HG02870 (cell line): ENCODE measurements around the gene UNC13A.
"Not testable (repeated sequence)": the region's sequence is repeated elsewhere in the genome, so short reads cannot be mapped to it uniquely, and the experiment has no call there.

ENCODE experiments used
- ATAC-seq: cut with Tn5 transposase; IDR thresholded peaks from one replicate; pipeline ENCODE4 v1.9.1; 2021; ENCODE audit warnings: mild to moderate bottlenecking, moderate library complexity; ENCODE audit not compliant: unreplicated experiment

UNC13A gene

GRCh38 chr19:17606590-17607185, 81.5 kb downstream of the UNC13A start:
- no peak for ATAC-seq

- ATAC-seq = no peak
Observed at GRCh38 chr19:17605761-17606589, 82.2 kb downstream of the UNC13A start.

GRCh38 chr19:17605117-17605516, 83.0 kb downstream of the UNC13A start:
- ATAC-seq = no peak

- ATAC-seq = no peak
Observed at GRCh38 chr19:17604372-17605025, 83.7 kb downstream of the UNC13A start.

GRCh38 chr19:17602872-17603510, 85.2 kb downstream of the UNC13A start:
- ATAC-seq = no peak

GRCh38 chr19:17602217-17602616, 85.9 kb downstream of the UNC13A start:
- ATAC-seq = no peak

- ATAC-seq = no peak
Observed at GRCh38 chr19:17601683-17602082, 86.5 kb downstream of the UNC13A start.

- ATAC-seq = no peak
Observed at GRCh38 chr19:17599780-17600179, 88.4 kb downstream of the UNC13A start.

GRCh38 chr19:17598953-17599352, 89.2 kb downstream of the UNC13A start:
- ATAC-seq = no peak

- ATAC-seq = not testable (repeated sequence)
Observed at GRCh38 chr19:17598063-17598462, 90.1 kb downstream of the UNC13A start.

GRCh38 chr19:17594296-17594695, 93.9 kb downstream of the UNC13A start:
- not testable (repeated sequence) for ATAC-seq

- ATAC-seq = no peak
Observed at GRCh38 chr19:17590866-17591265, 97.3 kb downstream of the UNC13A start.

GRCh38 chr19:17585395-17585794, 102.8 kb downstream of the UNC13A start:
- ATAC-seq = not testable (repeated sequence)

GRCh38 chr19:17584132-17584531, 104.0 kb downstream of the UNC13A start:
- ATAC-seq = no peak

- no peak for ATAC-seq
Observed at GRCh38 chr19:17582613-17583012, 105.5 kb downstream of the UNC13A start.

- no peak for ATAC-seq
Observed at GRCh38 chr19:17581211-17581874, 106.8 kb downstream of the UNC13A start.

- ATAC-seq = no peak
Observed at GRCh38 chr19:17580470-17581144, 107.5 kb downstream of the UNC13A start.

GRCh38 chr19:17579661-17580244, 108.4 kb downstream of the UNC13A start:
- ATAC-seq = no peak

- no peak for ATAC-seq
Observed at GRCh38 chr19:17577457-17578097, 110.6 kb downstream of the UNC13A start.
